K562 treated with DMSO at 1 percent for 24 hours (cell line): ENCODE measurements around the gene CCDC102B. TPM values are rescaled to one million over a fixed set of nuclear protein-coding genes. Genes with fewer than 3 reads are reported as not detected.

Experiments used
- total RNA-seq: library from RNA; unstranded; fragments of 300-600 nt; gene quantifications from 2 replicates; pipeline ENCODE4 v1.2.3, GENCODE V29; 2022; ENCODE audit warnings: low read depth; ENCODE audit not compliant: insufficient read depth

Gene CCDC102B
- 0.68 and 1.2 TPM in 2 replicates for total RNA-seq

GRCh38 chr18:68797871-68798270 lies at the start of gene CCDC102B:
TSS of gene CCDC102B (plus strand) at chr18:68798080. CDS start at chr18:68836764, 38,684 bp downstream.

Other genes with a start within 250 kb of the CCDC102B start
- 8.9 and 12.2 TPM in 2 replicates for gene TMX3, start 83.0 kb upstream of the CCDC102B start, total RNA-seq